GM19467 (cell line): ENCODE results near the gene CIZ1.
A peak's percentile ranks its signal among the peaks of the same experiment; 100 is the strongest.

Experiments
- ATAC-seq: cut with Tn5 transposase; IDR thresholded peaks from one replicate; pipeline ENCODE4 v1.9.1; 2021; ENCODE audit warnings: mild to moderate bottlenecking, moderate library complexity; ENCODE audit not compliant: unreplicated experiment

Gene CIZ1

GRCh38 chr9:128214571-128215490 is 23.5 kb upstream of the CIZ1 start:
- ATAC-seq, result no peak

DNA sequence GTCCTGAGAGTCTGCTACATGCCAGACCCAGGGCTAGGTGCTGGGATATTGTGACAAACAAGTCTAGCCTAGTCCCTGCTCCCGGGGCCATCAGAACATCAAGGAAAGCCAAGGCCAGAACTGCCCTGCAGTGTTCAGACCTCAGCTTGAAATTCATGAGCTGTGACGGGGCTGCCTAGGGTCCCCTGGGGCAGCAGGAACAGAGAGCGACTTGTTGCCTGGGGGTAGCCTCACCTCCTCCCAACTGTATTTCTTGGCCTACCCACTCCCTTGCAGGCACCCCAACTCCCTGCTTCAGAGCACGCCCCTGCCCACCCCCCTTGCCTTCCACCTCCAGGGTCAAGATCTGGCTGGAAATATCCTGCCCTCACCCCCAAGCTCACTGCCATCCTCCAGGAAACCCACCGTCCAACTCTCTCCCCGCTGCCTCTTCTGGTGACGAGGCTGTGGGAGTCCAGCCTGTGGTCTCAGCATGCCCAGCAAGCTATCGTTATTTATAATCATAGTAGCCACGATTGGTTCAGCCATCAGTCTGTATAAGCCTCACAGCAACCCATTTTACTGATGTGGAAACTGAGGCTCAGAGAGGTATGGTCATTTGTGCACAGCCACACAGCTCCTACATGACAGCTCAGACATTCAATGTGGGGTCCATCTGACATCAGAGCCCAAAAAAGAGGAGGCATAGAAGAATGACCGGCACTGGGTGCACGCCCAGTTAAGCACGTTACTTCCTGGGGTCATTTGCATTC is 22.6 kb upstream of the CIZ1 start:
- no peak for ATAC-seq

DNA sequence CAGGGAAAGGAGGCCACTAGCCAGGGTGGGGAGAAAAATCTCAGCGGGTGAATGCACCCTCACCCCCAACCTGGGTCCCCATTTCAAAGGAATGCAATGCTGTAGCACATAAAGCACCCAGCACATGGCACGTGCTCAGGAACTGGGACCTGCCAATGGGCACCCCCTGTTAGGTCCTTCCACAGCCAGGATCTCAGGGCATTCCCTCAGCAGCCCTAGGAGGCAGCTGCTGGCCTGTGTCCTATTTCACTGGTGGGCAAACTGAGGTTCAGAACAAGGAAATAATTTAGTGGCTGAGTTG is 20.6 kb upstream of the CIZ1 start:
- ATAC-seq, result no peak

GRCh38 chr9:128211186-128211980 is 20.0 kb upstream of the CIZ1 start:
- ATAC-seq, result no peak

- ATAC-seq, result no peak
These were observed 17.7 kb upstream of the CIZ1 start for GRCh38 chr9:128208946-128209669.

DNA sequence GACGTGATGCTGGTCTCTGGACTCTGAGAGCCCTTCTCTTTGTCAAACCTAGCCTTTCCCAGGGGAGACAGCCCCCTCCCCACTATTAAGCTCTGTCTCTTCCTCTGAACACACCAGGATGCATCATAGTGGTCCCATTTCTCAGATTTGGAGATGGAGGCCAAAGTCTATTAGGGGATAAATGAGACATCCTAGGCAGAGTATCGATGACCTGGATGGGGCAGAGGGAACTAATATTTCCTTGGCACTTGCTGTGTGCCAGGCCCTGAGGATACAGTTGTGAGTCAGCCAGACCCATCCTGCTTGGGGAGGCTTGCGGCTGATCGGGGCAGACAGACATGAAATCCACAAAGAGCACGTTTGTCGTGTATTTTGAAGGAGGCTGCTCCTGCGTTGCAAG is 17.0 kb upstream of the CIZ1 start:
- ATAC-seq, result no peak

GRCh38 chr9:128206916-128207910 is 15.8 kb upstream of the CIZ1 start:
- ATAC-seq, result no peak

GRCh38 chr9:128206484-128206883 is 15.1 kb upstream of the CIZ1 start:
- no peak for ATAC-seq

- ATAC-seq, result no peak
These were observed 14.0 kb upstream of the CIZ1 start for GRCh38 chr9:128205296-128205944.

DNA sequence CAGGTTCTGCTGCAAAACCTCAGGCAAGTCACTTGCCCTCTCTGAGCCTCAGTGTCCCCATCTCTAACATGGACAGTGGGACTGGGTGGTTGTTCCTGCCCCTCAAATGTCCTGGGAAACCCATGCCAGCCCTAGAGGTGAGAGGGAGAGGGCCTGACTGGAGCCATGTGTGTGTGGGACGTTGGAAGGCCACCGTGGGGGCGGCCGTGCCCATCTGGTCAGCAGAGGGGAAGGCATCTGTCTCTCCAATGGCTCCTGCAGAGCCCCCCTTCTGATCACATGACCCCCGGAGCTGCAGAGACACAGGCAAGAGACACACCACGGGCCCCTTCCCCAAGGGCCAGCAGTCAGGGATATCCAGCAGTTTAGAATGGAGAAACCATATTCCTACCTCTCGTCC is 13.5 kb upstream of the CIZ1 start:
- no peak for ATAC-seq

DNA sequence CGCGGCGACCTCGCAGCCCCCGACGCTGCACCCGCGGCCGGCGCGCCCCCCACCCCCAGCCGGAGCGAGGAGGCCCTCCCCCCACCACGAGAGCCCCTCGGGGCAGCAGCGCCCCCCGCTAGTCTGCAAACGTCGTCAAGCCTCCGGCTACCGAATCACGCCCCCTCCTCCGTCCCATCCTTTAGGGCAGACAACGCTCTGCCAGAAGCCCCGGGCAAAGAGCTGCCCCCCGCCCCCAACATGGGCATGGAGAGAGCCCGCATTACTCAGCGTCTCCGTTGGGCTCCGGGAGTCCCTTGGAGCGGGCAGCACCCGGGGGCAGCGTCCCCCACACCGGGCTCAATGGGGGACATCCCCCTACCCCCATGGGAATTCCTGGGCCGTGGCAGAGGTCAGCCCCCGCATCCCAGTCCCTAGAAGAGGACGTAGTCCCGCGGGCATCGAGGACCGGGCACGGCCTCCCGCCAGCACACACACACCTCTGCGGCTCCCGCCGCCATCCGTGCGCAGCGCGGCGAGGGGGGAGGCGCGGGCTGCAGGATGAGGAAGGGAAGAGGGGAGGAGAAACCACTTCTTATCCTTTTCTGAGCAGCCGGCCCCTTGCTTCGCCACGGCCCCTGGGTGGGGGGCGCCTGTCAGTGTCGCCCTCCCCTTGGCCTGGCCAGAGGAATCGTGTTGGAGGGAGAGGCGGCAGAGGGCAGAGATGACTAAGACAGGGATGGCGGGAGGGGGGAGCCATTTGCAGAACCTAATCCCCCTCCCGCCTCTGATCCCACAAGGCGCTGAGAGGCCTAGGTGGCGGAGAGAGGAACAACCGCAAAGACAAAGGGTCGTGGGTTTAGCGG is 12.6 kb upstream of the CIZ1 start:
- ATAC-seq, result no peak

DNA sequence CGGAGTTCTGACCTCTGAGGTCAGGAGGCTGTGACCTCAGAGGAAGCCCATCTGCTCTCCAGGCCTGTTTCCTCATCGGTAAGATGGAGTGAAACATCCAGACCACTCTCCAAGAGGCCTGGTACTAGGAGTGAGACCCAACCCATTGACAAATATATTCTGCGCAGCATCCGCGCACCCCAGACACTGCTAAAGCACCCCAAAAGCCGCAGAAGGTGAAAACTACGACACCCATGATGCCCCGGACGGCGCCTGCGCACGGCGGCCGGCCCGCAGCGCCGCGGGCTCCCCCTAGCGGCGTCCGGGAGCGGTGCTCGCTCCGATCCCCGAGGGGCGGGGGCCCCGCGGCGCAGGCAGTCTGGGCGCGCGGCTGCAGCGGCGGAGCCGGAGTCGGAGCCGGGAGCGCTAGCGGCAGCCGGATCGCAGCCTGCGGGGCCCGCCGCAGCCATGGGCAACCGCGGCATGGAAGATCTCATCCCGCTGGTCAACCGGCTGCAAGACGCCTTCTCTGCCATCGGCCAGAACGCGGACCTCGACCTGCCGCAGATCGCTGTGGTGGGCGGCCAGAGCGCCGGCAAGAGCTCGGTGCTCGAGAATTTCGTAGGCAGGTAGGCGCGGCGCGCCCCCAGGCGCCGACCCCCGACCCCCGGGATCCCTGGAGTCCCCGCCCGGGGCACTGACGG is 11.8 kb upstream of the CIZ1 start, which contains the start of gene DNM1:
TSS of gene DNM1 (plus strand) at position 356 of the 683 bp plus-strand sequence. CDS start at position 448, 92 bp downstream.
- peak; percentile 57 for ATAC-seq

DNA sequence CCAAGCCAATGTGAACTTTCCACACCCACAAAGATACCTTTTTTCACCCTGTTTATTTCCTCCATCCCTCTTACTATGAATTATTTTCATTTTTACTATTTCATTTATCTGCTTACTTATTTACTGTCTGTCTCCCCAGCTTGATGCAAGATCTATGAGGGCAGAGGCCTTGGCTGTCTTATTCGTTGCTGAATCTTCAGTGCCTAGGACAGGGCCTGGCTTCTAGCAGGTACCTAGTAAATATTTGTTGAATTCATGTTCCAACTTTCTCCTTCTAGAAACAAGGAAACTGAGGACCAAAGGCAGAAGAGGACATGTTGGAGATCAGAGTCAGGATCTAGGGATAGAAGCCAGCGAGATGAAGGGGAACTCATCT is 11.3 kb upstream of the CIZ1 start:
- no peak for ATAC-seq

DNA sequence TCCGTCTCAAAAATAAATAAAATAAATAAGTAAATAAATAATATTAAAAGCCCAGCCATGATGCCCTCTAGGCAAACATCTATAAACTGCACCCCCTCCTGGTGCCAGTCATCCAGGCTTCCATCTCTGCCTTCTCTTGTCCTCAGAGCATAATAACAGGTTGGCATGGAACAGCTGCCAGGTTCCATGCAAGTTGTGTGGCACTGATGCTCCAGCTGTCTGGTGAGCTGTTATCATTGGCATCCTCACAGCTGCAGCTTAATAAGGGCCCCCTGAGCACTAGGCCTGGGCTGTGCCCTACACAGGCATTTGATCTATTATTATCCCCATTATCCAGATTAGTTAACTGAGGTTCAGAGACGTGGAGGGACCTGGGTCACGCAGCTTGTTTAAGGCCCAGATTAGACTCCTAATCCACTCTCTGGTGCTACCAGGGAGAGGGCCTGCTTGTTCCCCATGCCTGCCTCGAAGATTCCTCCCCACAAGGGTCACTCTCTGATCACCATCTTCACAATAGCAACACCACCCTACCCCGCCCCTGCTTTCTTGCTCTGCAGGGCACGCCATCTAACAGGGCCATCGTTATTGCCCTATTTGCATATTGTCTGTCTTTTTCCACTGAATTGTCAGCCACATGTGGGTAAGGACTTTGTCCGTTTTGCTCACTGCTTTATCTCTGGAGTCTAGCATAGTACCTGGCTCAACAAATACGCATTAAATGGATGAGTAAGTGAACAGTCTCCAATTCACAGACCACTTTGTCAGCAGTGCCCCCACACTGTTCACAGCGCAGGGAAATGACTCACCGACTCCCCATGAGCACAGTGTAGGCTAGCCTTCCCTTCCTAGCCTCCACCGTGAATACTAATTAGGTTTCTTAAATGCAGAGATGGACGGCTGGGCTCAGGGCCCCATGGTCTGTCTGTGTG is 10.3 kb upstream of the CIZ1 start:
- ATAC-seq, result no peak

GRCh38 chr9:128193469-128194096 is 2.2 kb upstream of the CIZ1 start:
- no peak for ATAC-seq
